ENCODE results near the gene ENTR1.

Gene ENTR1

GRCh38 chr9:136410500-136411287, at the start of gene ENTR1, which contains the start of gene PMPCA:
TSS of gene ENTR1 (minus strand) at chr9:136410614. CDS start at chr9:136410397, 217 bp downstream.
TSS of gene PMPCA (plus strand) at chr9:136410658. CDS start at chr9:136410669, 11 bp downstream.
- no peak for TF ChIP-seq CTCF (conservative IDR thresholded peaks at IDR 0.05)
- peak; percentile 51; the same call in 1 of the 2 replicates for TF ChIP-seq ZFX (IDR thresholded peaks at IDR 0.05)
- H3K27ac ChIP-seq: peak within 1 kb of the TSS; percentile 93

GRCh38 chr9:136459425-136459824, 49.0 kb upstream of the ENTR1 start:
- TF ChIP-seq ZFX (IDR thresholded peaks at IDR 0.05) (no peak), CTCF (conservative IDR thresholded peaks at IDR 0.05) (no peak)
- H3K27ac ChIP-seq: no peak overlapping the region

GRCh38 chr9:136457326-136457725, 46.9 kb upstream of the ENTR1 start:
- H3K27ac ChIP-seq: no peak overlapping the region
- TF ChIP-seq CTCF (conservative IDR thresholded peaks at IDR 0.05) (no peak), ZFX (IDR thresholded peaks at IDR 0.05) (no peak)

- TF ChIP-seq ZFX (IDR thresholded peaks at IDR 0.05) (no peak), CTCF (conservative IDR thresholded peaks at IDR 0.05) (no peak)
- H3K27ac ChIP-seq: no peak overlapping the region
Observed at GRCh38 chr9:136456258-136456657, 45.8 kb upstream of the ENTR1 start.

- H3K27ac ChIP-seq: no peak overlapping the region
- TF ChIP-seq CTCF (conservative IDR thresholded peaks at IDR 0.05): no peak
- no peak for TF ChIP-seq ZFX (IDR thresholded peaks at IDR 0.05)
Observed at GRCh38 chr9:136455043-136456002, 44.9 kb upstream of the ENTR1 start.

GRCh38 chr9:136454026-136454796, 43.8 kb upstream of the ENTR1 start:
- TF ChIP-seq CTCF (conservative IDR thresholded peaks at IDR 0.05) (no peak), ZFX (IDR thresholded peaks at IDR 0.05) (no peak)
- H3K27ac ChIP-seq: no peak overlapping the region

Data from C4-2B (cell line).